HK-2 (cell line): ENCODE data around the gene MOK.

Experiments
- DNase-seq: peaks from one replicate; pipeline ENCODE4 v3.0.0-alpha.2; 2018; ENCODE audit not compliant: unreplicated experiment

MOK gene

DNA sequence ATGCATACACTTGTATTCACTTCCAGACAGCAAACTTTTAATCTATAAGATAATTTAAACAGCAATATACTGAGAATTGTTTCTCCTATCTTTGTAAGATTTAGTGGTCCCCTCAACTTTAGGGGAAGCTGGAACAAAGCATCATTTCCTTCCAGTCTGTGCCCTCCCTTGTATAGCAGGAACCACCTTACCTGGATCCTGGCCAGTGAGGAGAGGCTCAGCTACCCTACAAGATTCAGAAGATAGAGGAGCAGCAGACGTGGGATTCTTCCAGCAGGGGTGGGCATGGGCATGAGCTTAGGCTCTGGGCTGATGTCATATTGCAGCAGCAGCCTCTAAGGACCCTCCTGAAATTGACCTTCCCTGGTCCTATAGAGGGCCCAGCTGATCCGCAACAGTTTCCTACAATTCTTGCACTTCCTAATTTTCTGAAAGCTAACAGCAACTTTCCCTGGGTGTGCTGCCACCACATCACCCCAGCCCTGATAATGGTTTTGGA lies 21.3 kb downstream of the MOK start:
- no peak for DNase-seq

DNA sequence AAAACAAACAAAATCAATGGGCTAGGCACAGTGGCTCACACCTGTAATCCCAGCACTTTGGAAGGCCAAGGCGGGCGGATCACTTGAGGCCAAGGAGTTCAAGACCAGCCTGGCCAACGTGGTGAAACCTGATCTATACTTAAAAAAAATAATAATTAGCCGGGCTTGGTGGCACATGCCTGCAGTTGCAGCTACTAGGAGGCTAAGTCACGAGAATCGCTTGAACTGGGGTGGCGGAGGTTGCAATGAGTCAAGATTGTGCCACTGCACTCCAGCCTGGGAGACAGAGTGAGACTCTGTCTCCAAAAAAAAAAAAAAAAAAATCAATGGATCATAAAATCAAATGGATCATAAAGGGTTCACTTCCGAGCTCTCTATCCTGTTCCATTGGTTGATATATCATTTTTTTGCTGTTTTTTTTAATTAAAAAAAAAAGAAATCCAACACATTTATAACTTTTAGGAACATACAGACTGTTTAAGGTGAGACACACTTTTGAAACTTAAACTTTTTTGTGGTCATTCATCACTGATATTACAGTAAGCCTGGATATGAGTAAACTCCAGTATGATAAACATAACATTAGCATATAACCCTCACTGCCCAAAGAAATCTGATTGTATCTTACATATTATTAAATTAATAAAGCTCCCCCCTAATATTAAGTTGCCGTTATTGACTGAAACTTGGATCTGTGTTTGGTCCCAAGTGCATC lies 22.1 kb downstream of the MOK start:
- DNase-seq, result peak; percentile 28

DNA sequence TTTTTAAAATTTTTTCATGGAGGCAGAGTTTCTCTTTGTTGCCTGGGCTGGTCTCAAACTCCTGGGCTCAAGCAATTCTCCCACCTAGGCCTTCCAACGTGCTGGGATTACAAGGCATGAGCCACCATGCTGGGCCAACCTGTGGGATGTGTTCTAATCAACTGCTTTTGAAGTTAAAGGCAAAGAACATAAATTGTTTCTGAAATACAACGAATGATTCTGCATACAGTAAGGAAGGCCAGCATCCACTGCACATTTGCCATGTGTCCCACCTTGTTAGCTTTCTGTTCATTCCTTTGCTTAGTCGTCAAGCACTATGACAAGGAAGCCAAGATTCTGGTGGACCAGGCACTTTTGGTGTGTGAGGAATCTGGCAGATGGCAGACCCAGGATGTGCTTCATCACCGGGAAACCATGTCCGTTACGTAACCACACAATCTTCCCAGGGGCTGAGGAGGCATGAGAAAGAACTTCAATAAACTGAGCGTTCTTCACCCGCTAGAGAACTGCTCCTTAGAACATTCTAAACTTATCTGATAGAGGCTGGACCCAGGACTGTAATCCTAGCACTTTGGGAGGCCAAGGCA lies 24.5 kb downstream of the MOK start:
- DNase-seq, result peak; percentile 73

DNA sequence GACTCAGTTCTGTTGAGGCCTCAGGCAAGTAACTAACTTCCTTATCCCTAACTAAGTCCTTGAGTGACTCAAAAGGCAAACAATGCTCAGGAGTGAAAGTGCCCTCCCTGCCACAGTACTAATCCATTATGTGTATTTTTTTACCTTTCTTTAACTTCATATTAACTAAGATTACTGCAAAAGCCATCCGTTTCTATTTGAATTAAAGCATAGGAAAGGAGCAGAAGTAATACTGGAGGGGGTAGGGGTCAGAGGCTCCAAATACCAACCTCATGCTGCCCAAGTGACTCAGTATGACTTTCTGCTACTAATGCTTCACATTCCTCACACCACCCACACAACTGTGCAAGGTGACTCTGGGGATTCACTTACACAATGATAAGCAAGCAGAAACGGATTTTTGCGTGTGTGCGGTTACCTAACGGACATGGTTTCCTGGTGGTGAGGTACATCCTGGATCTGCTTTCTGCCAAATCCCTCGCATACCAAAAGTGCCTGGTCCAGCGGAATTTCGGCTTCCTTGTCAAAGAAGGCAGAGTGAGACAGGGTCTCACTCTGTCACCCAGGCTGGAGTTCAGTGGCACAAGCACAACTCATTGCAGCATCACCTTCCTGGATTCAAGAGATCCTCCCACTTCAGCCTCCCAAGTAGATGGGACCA lies 25.1 kb downstream of the MOK start:
- peak; percentile 88 for DNase-seq

DNA sequence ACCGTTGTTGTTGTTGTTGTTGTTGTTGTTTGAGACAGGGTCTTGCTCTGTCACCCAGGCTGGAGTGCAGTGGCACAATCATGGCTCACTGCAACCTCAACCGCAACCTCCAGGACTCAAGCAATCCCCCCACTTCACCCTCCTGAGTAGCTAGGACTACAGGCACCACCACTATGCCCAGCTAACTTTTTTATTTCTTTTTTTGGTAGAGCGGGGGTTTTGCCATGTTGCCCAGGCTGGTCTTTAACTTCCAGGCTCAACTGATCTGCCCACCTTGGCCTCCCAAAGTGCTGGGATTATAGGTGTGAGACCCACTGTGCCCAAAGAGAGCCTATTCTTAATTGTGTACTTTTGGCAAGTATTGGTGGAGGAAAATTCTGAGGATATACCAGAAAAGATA lies 25.7 kb downstream of the MOK start:
- peak; percentile 36 for DNase-seq

DNA sequence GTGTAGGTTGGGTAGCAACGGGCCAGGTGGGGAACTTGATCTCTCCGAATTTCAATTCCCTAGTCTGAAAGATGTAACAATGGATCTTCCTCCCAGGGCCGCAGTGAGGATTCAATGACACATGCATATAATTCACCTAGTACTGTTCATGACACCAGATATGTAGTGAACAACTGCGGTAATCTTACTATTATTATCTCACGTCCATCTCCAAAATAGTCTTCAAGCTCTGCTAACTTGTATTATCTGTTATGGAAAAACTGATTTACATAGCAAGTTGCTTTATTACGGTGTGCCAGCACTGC lies 26.4 kb downstream of the MOK start:
- no peak for DNase-seq

DNA sequence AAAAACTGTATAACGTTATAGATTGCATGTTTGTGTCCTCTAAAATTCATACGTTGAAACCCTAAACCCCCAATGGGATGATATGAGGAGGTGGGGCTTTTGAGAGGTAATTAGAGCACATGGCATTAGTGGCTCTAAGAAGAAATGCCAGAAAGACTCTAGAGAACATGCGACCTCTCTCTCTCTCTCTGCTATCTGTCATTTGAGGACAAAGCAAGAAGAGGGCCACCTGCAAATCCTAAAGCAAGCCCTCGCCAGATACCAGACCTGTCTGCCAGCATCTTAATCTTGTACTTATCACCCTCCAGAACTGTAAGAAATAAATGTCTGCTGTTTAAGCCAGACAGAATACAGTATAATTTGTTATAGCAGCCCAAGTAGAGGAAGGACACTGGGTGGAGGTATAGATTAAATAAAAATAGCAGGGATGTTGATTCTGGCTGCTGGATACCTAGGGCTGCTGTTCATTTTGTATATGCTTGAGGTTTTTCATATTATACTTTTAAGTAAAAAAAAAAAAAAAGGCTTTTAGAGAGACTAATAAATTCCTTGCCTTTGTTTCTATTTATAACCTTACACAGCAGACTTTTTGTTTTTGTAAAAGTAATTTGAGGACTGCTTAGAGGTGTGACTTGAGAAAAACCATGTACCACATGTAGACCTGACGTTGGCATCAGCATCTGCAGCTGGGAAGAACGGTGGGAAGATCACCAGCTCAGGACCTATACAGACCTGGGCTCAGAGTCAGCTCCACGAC lies 26.9 kb downstream of the MOK start:
- no peak for DNase-seq

DNA sequence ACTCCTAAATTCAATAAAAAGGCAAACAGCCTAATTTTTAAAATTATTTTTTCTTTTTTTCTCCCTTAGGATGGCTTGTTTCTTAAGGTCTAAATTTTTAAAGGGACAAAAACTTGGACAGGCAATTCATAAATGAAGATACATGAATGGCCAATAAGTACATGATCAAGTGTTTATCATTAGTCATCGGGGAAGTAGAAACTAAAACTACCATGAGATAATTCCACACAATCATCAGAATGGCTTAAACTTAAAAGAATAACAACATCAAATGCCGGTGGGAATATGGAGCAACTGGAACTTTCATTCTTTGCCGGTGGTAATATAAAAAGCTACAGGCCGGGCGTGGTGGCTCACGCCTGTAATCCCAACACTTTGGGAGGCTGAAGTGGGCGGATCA lies 29.1 kb downstream of the MOK start:
- no peak for DNase-seq

DNA sequence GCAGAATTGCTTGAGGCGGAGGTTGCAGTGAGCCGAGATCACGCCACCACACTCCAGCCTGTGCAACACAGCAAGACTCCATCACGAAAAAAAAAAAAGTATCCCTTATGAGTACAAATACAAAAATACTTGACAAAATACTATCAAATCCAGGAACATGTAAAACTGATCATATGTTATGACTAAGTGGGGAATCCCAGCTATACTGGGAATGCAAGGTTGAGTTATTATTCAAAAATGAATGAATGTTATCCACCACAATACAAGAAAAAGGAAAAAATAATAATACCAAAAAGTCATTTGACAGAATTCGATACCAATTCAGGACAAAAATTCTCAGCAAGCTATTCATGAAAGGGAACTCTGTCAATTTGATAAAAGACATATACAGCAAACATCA lies 32.6 kb downstream of the MOK start:
- no peak for DNase-seq

DNA sequence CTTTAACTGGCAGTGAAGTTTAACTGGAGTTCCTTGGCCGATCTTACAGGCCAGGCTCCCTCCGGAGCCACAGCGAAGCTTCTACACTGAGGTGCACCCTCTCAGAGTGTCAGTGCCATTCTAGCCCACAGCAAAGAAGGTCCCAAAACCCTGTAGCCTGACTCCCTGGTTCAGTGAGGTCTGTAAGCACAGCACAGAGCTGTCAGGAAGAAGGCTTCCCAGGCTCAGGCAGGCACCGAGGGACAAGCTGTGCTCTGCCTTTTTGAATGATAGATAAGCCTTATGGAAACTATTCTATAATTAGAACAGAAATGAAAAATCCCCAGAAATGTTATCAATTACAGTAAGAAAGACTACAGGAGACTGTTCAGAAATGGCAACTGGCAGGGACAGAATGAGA lies 40.2 kb downstream of the MOK start:
- no peak for DNase-seq

DNA sequence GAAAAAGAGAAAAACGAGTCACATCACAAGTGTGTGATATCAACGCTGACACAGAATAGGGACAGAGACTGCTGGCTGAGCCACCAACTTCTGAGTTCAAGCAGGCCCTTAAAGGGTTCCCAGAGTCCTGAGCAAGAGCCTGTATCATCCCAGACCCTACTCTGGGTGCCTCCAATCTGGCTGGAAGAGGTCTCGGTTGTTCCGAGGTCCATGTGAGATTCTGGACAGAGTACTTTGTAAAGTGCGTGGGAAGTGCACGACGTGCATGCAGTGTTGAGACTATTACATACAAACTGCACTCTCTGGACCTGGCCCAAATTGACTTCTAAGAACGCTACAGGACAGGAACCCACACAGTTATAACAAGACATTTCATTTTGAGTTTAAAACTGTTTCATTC lies 40.6 kb downstream of the MOK start:
- no peak for DNase-seq

DNA sequence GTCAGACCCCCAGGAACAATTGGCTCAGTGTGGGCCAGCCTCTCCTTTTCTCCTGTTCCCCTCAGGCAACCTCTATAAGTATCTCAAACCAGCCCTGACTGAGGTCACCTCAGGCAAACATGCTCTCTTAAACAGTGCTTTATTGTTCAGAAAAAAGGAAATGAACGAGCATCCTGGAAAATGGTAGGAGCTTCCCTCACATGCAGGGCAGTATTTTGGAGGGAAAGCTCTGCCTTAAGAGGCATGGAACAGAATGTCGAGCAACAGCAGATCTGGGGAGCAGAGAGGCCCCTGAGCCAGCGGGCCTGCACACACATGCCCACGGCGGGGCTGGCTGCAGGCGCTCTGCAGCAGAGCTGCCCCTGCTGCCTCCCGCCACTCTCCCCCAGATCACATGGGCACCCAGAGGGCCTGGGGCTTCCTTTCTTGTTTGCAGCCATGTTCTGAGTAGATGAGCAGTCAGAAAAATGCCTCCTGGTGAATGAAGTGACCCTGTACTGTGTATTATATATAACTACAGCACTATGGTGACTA lies 42.0 kb downstream of the MOK start:
- DNase-seq, result no peak

DNA sequence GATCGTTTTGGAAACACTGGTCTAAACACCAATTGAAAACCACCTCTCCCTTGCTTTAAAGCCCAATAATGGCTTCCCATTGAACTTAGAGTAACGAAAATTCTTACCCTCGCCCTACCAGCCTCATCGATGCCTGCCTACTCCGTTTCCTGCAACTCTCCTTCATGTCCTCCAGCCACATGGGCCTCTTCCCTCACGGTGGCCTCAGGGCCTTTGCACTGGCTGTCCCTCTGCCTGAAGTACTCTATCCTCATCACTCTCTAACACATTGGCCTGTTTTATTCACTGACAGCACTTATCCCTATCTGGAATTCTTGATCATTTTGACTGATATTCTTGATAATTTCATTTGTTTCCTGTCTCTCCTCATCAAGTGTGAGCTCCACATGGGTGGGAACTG lies 46.8 kb downstream of the MOK start:
- DNase-seq, result no peak

DNA sequence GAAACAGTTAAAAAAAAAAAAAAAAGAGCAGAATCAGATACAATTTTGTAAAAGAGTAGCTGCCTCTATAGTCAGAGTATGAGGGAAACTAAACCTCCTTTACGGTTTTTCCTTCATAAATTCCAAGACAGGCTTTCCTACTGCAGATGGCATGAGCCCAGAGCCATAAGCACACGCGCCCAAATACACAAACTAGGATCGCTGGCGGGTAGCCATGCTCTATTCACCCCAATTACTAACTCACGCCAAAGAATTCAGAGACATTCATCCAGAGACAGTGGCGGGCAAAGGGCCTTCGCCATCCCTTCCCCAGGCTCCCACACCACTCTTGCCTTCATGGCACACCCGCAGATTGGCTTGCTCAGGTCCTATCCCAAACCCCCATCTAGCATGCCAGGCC lies 48.2 kb downstream of the MOK start:
- DNase-seq, result no peak

DNA sequence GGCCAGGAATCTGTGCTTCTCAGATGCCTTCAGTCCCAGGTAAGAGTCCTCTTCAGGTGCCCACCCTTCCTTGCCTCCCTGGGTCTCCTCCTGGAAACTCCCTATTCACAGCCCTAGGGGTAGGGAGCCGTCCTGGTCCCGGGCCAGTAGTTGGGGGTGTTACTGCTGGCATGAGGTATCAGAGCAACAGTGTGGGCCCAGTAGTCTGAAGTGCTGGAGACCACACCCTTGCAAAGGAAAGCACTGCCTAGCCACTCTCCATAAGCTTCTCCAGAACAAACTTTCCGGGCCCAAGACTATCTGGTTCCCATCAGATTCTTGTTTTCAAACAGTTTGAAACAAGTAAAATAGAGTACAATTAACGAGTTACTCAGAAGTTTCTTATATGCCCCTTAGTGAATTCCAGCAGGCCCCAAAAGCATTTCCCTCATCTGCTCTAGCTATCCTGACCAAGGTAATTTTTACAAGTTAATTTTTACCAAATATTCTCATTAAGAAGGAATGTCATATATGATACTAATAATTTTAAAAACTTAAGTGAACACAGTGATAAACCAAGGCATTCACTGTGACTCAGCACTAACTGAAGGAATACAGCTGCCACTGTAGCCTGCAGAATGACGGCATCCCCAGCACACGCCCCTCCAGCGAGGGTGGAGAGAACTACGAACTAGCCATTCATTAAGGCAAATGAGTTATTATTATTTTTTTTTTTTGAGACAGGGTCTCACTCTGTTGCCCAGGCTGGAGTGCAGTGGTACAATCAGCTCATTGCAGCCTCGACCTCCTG lies 49.4 kb downstream of the MOK start:
- no peak for DNase-seq

DNA sequence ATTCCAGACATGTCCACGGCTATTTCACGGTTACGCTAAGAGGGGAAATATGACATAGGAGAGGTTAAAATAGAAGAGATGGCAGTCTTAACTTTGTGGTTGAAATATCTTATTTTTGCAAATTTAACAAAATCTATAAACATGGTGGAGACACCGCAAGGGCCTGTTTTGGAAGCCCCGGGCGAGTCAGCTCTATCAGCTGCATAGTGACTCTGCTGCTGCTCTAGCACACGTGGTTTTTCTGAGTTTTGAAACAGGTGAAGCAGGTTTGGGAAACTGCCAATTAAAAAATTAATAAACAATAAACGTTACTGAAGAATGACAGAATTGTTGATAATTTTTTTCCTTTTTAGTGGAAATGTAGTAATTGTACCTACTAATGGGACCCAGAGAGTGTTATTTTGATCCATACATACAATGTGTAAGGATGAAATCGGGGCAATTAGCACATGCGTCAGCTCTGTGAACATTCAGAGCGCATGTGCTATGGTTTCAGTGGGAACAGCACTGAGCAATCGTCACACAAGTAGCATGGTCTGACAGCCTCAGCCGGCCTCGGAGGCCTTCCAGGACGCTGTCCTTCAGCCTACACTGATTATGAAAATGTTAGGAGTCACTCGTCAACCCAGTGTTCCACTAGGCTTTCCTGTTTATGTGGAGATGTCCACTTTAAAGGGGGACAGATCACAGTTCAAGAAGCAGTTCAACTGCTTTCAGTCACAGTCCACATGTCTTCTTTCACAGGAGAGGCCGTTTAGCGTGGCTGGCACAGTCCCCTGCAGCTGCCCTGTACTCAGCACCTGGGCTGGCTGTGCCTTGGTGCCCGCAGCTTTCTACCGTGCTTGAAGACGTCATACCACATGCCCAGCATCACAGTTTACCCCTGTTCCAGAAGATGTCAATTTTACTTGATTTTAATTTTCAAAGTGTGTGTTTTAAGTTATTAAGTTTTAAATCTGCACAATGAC lies 51.8 kb downstream of the MOK start:
- no peak for DNase-seq

DNA sequence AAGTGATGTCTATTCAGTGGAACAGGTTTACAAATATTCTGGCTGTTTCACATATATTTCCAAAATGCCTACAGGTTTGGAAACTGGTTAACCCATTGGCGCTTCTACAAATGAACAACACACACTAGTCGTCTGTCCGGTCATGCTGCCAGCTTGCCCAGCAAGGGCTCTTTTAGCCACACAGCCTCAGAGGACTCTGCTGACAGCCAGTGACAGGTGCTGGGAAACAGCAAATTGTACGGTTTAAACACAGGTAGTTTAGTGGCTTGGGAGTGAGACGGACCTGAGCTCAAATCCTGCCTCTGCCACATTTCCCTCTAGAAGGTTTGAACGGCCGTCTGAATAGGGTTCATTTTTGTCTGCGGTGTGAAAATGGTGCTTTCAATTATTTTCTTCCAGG lies 53.8 kb downstream of the MOK start:
- DNase-seq, result no peak

DNA sequence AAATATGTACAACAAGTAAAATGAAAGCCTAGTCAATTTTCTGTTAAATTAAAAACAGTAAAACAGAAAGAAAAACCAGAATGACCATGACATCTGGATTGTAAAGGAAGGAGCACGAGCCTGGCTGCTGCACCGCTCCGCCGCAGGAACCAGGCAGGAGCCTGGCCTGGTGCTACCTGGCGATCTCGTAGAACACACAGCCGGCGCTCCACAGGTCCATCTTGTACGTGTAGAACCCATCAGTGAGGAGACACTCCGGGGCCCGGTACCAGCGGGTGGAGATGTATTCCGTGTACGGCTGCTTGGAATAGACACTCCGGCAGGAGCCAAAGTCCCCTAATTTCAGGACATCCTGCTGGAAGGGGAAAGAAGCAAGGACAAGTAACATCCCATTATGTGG lies 54.3 kb downstream of the MOK start:
- DNase-seq, result no peak

DNA sequence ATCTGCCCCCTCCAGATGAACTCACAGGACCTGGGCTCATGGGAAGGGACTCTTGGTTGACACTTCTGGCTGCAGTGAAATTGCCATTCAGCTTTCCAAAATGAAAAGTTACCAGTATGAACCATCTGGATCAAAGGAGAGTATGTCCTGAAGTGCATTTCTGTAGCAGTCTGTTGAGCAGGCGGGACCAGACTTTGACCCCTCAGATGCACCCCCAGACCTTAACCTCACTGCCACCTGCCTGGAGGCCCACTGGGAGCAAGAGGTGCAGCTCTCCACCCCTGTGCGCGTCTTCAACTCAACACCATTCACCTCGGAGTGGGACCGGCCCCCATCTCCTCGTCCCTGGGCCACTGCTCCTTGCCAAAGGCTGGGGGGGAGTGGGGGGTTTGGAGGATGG lies 55.0 kb downstream of the MOK start:
- DNase-seq, result no peak

DNA sequence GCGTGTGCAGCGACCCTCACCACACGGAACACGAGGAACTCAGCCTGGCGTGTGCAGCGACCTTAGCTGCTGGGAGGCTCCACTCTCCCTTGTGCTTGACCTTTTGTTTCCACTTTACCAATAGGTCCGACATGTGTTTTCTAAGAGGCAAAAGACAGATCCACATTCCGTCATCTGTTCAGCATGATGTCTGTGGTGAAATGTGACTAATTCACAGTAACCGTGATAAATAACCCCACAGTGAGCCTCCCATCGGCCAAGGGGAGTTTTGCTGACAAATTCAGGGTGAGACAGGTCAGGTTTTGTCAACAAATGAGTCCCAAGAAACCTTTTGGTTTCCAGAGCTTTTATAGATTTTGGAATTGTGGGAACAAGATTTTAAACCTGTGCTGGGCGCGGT lies 55.9 kb downstream of the MOK start:
- no peak for DNase-seq

DNA sequence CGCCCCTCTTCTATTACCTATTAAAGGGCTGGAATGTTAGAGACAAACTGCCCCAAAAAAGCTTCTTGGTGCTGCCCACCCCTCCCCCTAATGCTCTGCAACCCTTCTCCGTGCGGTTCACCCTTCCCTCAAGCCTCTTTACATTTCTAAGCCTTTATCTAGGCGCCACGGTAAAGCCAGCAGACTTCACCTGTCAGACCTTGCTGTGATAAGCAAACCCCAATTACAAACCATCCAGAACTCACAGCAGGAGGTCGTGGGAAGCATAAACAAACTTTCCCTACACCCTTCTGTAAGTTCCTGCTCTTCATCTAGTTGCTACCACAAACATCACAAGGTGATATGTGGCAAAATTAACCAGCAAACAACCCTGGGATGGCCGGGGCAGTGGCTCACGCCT lies 56.8 kb downstream of the MOK start:
- DNase-seq, result no peak
